Endodermal cell (in vitro differentiated cells): ENCODE results near the gene CHIT1. TPM values are rescaled to one million over a fixed set of nuclear protein-coding genes. Genes with fewer than 3 reads are reported as not detected.

Experiments
- DNase-seq: peaks from one replicate; pipeline ENCODE4 v3.0.0-alpha.2; 2017
- H3K27ac ChIP-seq: 2 replicates; pipeline ENCODE4 v1.5.1; 2013; ENCODE audit warnings: mild to moderate bottlenecking, low read depth, low read length, moderate library complexity
- H3K27me3 ChIP-seq: 2 replicates; pipeline ENCODE4 v1.6.1; 2013; ENCODE audit warnings: mild to moderate bottlenecking, low read length, moderate library complexity; ENCODE audit not compliant: insufficient read depth, control insufficient read depth, poor library complexity, severe bottlenecking
- H3K36me3 ChIP-seq: 2 replicates; pipeline ENCODE4 v1.7.0; 2013; ENCODE audit warnings: mild to moderate bottlenecking, low read length, moderate library complexity; ENCODE audit not compliant: control insufficient read depth, insufficient read depth
- H3K4me1 ChIP-seq: one replicate; pipeline ENCODE4 v1.7.0; 2013; ENCODE audit warnings: low read length; ENCODE audit not compliant: control insufficient read depth, insufficient read depth
- H3K4me3 ChIP-seq: 2 replicates; pipeline ENCODE4 v1.5.1; 2013; ENCODE audit warnings: mild to moderate bottlenecking, low read length, moderate library complexity
- H3K9ac ChIP-seq: 2 replicates; pipeline ENCODE4 v1.6.1; 2013; ENCODE audit warnings: mild to moderate bottlenecking, low read length, moderate library complexity; ENCODE audit not compliant: poor library complexity, severe bottlenecking; ENCODE audit errors: extremely low read depth
- H3K9me3 ChIP-seq: 2 replicates; pipeline ENCODE4 v1.6.1; 2013; ENCODE audit warnings: mild to moderate bottlenecking, low read length, moderate library complexity; ENCODE audit not compliant: control insufficient read depth
- H3K27ac Mint-ChIP-seq: 2 replicates; pipeline ENCODE4 v1.8.0; 2020; ENCODE audit warnings: mixed read lengths
- H3K27me3 Mint-ChIP-seq: 2 replicates; pipeline ENCODE4 v1.8.0; 2021; ENCODE audit warnings: mild to moderate bottlenecking, mixed read lengths; ENCODE audit not compliant: insufficient read depth
- H3K36me3 Mint-ChIP-seq: 2 replicates; pipeline ENCODE4 v1.8.0; 2020; ENCODE audit warnings: low read depth, mixed read lengths
- H3K4me1 Mint-ChIP-seq: 2 replicates; pipeline ENCODE4 v1.8.0; 2020; ENCODE audit warnings: mixed read lengths
- H3K4me3 Mint-ChIP-seq: 2 replicates; pipeline ENCODE4 v1.8.0; 2020; ENCODE audit warnings: mild to moderate bottlenecking, moderate library complexity, mixed read lengths
- H3K9me3 Mint-ChIP-seq: 2 replicates; pipeline ENCODE4 v1.8.0; 2020; ENCODE audit warnings: mild to moderate bottlenecking, mixed read lengths
- WGBS, 2 experiments: methylation state at CpG; one replicate each; pipeline versions ENCODE4 v1.1.5 to v1.1.7; 2013; ENCODE audit warnings: missing lambda C conversion rate in 2 of 2, mixed read lengths in 1 of 2; ENCODE audit not compliant: insufficient coverage in 1 of 2, insufficient read length in 1 of 2; 5-methylcytosine and 5-hydroxymethylcytosine counted together
- total RNA-seq, 2 donors: library from RNA; stranded (reverse); fragmentation: NEBNext Ultra II Directional in 1 of 2; extraction: Animal tissue kit (Norgen Biotek cat#: 25700) in 1 of 2; gene quantifications; 2 replicates in 1 of 2; 3 replicates in 1 of 2; pipeline ENCODE4 v1.2.1, GENCODE V29; 2021
- TF ChIP-seq, protein P1 (sequence below): fragments of 200-600 bp; sonication (generic); conservative IDR thresholded peaks from 2 replicates; pipeline ENCODE4 v1.5.0; 2021; ENCODE audit warnings: antibody characterized with exemption, mild to moderate bottlenecking

Gene CHIT1
- total RNA-seq, 2 donors from 2014 or later: 0.07 TPM; not detected in 1

DNA sequence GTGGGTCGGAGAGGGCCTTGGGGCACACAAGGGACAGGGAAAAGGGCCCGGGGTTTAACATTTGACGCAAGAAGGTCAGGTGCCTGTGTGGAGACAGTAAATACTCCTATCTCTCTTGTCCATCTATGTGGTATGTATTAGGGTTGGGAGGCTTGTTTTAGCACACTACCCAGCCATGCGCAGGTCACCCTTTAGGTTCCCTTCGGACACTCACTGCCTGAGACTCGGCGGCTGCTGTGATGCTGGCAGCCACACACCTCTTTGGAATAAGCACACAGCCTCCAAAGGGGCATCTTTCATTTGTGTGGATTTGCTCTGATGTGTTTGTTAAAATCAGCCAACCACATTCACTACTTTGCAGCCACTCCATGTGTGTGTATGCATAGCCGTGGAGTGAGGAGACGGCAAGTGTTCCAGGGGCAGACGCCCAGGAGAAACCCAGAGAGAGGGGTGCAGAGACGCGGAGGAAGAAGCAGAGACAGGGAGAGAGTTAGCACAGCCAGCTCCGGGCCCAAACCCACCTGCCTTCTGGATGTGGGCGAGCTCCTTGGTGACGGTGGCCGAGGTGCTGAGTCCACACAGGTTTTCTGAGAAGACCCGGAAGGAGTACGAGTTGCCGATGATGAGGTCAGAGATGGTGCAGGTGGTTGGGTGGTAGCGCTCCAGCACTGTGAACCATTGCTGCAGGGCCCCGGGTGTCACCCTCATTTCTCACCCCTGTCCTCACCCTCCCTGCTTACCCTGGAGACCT lies 59.5 kb downstream of the CHIT1 start:
- H3K36me3 Mint-ChIP-seq: peaks cover 5% of the 10 kb centered on the region
- peaks cover 2% of the 10 kb centered on the region for H3K4me1 ChIP-seq
- peaks cover 9% of the 10 kb centered on the region for H3K4me1 Mint-ChIP-seq
- H3K27me3 Mint-ChIP-seq: peaks cover 4% of the 10 kb centered on the region
- H3K4me3 Mint-ChIP-seq: no peak overlapping the region
- H3K36me3 ChIP-seq: no peaks in the 10 kb centered on the region
- no peak overlapping the region for H3K27ac Mint-ChIP-seq
- WGBS, 2 experiments: 95% methylated on average over 11 to 21 of the region's 21 CpGs
- DNase-seq: no peak
- no peaks in the 10 kb centered on the region for H3K9me3 Mint-ChIP-seq
- no peak overlapping the region for H3K9ac ChIP-seq
- TF ChIP-seq, protein P1, sequence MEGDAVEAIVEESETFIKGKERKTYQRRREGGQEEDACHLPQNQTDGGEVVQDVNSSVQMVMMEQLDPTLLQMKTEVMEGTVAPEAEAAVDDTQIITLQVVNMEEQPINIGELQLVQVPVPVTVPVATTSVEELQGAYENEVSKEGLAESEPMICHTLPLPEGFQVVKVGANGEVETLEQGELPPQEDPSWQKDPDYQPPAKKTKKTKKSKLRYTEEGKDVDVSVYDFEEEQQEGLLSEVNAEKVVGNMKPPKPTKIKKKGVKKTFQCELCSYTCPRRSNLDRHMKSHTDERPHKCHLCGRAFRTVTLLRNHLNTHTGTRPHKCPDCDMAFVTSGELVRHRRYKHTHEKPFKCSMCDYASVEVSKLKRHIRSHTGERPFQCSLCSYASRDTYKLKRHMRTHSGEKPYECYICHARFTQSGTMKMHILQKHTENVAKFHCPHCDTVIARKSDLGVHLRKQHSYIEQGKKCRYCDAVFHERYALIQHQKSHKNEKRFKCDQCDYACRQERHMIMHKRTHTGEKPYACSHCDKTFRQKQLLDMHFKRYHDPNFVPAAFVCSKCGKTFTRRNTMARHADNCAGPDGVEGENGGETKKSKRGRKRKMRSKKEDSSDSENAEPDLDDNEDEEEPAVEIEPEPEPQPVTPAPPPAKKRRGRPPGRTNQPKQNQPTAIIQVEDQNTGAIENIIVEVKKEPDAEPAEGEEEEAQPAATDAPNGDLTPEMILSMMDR: no peak
- H3K4me3 ChIP-seq: no peak overlapping the region
- no peaks in the 10 kb centered on the region for H3K27me3 ChIP-seq
- H3K9me3 ChIP-seq: no peaks in the 10 kb centered on the region
- H3K27ac ChIP-seq: no peak overlapping the region

- Histone ChIP-seq H3K9ac (no peak overlapping the region), H3K4me3 (no peak overlapping the region), H3K27ac (no peak overlapping the region), H3K9me3 (no peaks in the 10 kb centered on the region), H3K36me3 (no peaks in the 10 kb centered on the region), H3K4me1 (peaks cover 2% of the 10 kb centered on the region), H3K27me3 (no peaks in the 10 kb centered on the region)
- DNase-seq: no peak
- TF ChIP-seq, protein P1: no peak
- Mint-ChIP-seq H3K9me3 (no peaks in the 10 kb centered on the region), H3K27ac (no peak overlapping the region), H3K36me3 (peaks cover 5% of the 10 kb centered on the region), H3K27me3 (peaks cover 4% of the 10 kb centered on the region), H3K4me3 (no peak overlapping the region), H3K4me1 (peaks cover 9% of the 10 kb centered on the region)
- WGBS, 2 experiments: 94 to 96% methylated on average over 4 to 9 of the region's 9 CpGs
Measured at GRCh38 chr1:203168991-203169390, 60.5 kb downstream of the CHIT1 start.

DNA sequence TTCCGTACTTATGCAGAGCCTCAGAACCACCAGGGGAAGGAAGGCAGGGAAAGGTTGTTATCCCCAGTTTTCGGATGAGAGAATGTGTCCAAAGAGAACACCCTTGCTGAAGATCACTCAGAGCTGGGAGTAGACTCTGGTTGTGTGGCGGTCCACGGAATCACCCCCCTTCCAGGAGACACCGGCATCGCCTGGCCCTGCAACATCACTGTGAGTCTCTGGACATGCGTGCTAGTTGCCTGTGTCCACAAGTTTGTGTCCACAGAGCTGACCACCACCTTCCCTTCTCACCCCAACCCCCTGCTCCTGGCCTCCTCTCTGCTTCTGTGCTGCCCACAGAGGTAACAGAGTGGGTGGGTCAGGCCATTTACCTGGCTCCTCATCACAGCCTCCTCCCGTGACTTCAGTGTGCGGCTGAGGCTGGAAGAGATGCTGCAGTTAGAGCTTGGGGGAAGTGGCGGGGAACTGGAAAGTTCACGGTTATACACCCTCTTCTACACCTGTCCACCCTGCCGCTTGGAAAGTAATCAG lies 61.2 kb downstream of the CHIT1 start:
- H3K4me1 ChIP-seq: peaks cover 2% of the 10 kb centered on the region
- TF ChIP-seq, protein P1: no peak
- H3K9ac ChIP-seq: no peak overlapping the region
- H3K27me3 ChIP-seq: no peaks in the 10 kb centered on the region
- no peak for DNase-seq
- 87 to 93% methylated on average over 11 to 12 of the region's 12 CpGs for WGBS, 2 experiments
- H3K9me3 Mint-ChIP-seq: no peaks in the 10 kb centered on the region
- H3K27me3 Mint-ChIP-seq: peaks cover 6% of the 10 kb centered on the region
- H3K27ac ChIP-seq: no peak overlapping the region
- no peaks in the 10 kb centered on the region for H3K9me3 ChIP-seq
- H3K36me3 ChIP-seq: no peaks in the 10 kb centered on the region
- H3K4me3 Mint-ChIP-seq: no peak overlapping the region
- H3K36me3 Mint-ChIP-seq: peaks cover 5% of the 10 kb centered on the region
- no peak overlapping the region for H3K27ac Mint-ChIP-seq
- no peak overlapping the region for H3K4me3 ChIP-seq
- peaks cover 7% of the 10 kb centered on the region for H3K4me1 Mint-ChIP-seq
